Measurements from ENCODE around the gene GLIS1.

GRCh38 chr1:53556657-53557227, 182.2 kb downstream of the GLIS1 start:
- TF ChIP-seq EZH2 (IDR thresholded peaks at IDR 0.05; ENCODE audit: low read depth) (no peak), CTCF (conservative IDR thresholded peaks at IDR 0.05) (no peak)

All from PC-9 (cell line).